Keratinocyte (primary cell): ENCODE data around the gene C11orf91.

Experiments
- EZH2 ChIP-seq: IDR thresholded peaks from one replicate; pipeline ENCODE4 v1.6.1; 2012; ENCODE audit warnings: inconsistent platforms, mild to moderate bottlenecking, low read length, moderate library complexity
- TF ChIP-seq, protein P1 (sequence below), 3 experiments: IDR thresholded peaks in 1 of 3; conservative IDR thresholded peaks in 1 of 3; optimal IDR thresholded peaks in 1 of 3; 2 replicates in 2 of 3; 3 replicates in 1 of 3; pipeline versions ENCODE3 to v1.5.1; 2011; ENCODE audit warnings: low read length in 3 of 3, mild to moderate bottlenecking in 3 of 3, moderate library complexity in 2 of 3, control low read depth in 1 of 3, inconsistent platforms in 1 of 3; ENCODE audit not compliant: insufficient read depth in 2 of 3; ENCODE audit errors: extremely low read depth in 1 of 3

DNA sequence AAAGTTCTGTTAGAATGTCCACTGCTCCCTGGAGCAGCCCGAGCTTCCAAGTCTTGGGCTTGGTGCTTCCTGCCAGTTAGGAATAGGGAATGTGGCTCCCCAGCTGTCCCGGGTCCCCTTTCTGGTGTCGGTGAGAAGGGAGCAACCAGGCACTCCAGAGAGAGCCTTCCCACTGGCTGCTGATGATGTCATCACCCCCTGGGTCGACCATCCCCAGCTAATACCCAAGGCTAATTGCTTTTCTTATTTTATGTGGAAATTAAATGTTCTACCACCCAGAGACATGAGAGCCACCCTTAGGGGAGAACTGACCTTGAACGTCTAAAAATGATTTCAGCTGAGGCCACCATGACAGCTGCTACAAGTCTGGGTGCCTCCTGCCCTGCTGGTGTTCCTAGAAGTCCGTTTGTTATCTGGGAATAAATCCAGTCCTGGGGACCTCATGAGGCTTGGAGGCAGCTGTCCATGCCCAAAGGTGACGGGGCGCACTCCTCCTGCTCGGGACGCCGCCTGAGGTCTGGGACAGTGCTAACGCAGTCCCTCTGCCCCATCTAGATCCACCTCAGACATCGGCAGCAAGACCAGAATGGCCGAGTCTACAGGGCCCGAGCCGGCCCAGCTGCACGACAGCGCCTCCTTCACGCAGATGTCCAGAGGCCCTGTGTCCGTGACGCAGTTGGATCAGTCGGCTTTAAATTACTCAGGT lies 42.3 kb downstream of the C11orf91 start:
- TF ChIP-seq, protein P1, sequence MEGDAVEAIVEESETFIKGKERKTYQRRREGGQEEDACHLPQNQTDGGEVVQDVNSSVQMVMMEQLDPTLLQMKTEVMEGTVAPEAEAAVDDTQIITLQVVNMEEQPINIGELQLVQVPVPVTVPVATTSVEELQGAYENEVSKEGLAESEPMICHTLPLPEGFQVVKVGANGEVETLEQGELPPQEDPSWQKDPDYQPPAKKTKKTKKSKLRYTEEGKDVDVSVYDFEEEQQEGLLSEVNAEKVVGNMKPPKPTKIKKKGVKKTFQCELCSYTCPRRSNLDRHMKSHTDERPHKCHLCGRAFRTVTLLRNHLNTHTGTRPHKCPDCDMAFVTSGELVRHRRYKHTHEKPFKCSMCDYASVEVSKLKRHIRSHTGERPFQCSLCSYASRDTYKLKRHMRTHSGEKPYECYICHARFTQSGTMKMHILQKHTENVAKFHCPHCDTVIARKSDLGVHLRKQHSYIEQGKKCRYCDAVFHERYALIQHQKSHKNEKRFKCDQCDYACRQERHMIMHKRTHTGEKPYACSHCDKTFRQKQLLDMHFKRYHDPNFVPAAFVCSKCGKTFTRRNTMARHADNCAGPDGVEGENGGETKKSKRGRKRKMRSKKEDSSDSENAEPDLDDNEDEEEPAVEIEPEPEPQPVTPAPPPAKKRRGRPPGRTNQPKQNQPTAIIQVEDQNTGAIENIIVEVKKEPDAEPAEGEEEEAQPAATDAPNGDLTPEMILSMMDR (optimal IDR thresholded peaks at IDR 0.05 in 1 of 3, IDR thresholded peaks at IDR 0.05 in 1 of 3, conservative IDR thresholded peaks at IDR 0.05 in 1 of 3; ENCODE audit: extremely low read depth in 1 of 3, insufficient read depth in 2 of 3, low read length in 3 of 3): no peak
- no peak for TF ChIP-seq EZH2
